NCI-H2196 (cell line): ENCODE data around the gene LITAFD.
A peak's percentile ranks its signal among the peaks of the same experiment; 100 is the strongest.
"Not testable (repeated sequence)": the region's sequence is repeated elsewhere in the genome, so short reads cannot be mapped to it uniquely, and the experiment has no call there.

Source experiments
- DNase-seq: peaks from one replicate; lab custom pipeline; 2025; ENCODE audit not compliant: unreplicated experiment; lab: John Stamatoyannopoulos, UW

LITAFD gene

GRCh38 chr16:8872071-8872470 lies 10.1 kb upstream of the LITAFD start:
- no peak for DNase-seq

GRCh38 chr16:8872967-8873865 lies 8.9 kb upstream of the LITAFD start:
- DNase-seq: no peak

GRCh38 chr16:8873866-8874195 lies 8.3 kb upstream of the LITAFD start:
- DNase-seq: not testable (repeated sequence)

GRCh38 chr16:8874388-8874787 lies 7.8 kb upstream of the LITAFD start:
- no peak for DNase-seq

GRCh38 chr16:8875317-8875716 lies 6.8 kb upstream of the LITAFD start:
- not testable (repeated sequence) for DNase-seq

GRCh38 chr16:8877894-8878522 lies 4.1 kb upstream of the LITAFD start:
- DNase-seq: no peak

- no peak for DNase-seq
Measured at GRCh38 chr16:8878523-8878911, 3.6 kb upstream of the LITAFD start.

GRCh38 chr16:8880839-8881510 lies 1.2 kb upstream of the LITAFD start:
- DNase-seq: no peak

GRCh38 chr16:8882725-8883377 lies 700 bp downstream of the LITAFD start:
- DNase-seq: no peak

- DNase-seq: no peak
Measured at GRCh38 chr16:8885674-8886592, 3.8 kb downstream of the LITAFD start.

- DNase-seq: no peak
Measured at GRCh38 chr16:8886593-8887430, 4.7 kb downstream of the LITAFD start.

- DNase-seq: no peak
Measured at GRCh38 chr16:8887431-8887765, 5.2 kb downstream of the LITAFD start.

- peak; percentile 8 for DNase-seq
Measured at GRCh38 chr16:8887952-8888560, 5.9 kb downstream of the LITAFD start.

- no peak for DNase-seq
Measured at GRCh38 chr16:8888951-8889892, 7.1 kb downstream of the LITAFD start.

GRCh38 chr16:8889893-8890548 lies 7.9 kb downstream of the LITAFD start:
- DNase-seq: no peak

- no peak for DNase-seq
Measured at GRCh38 chr16:8890549-8890921, 8.4 kb downstream of the LITAFD start.

GRCh38 chr16:8892101-8892575 lies 10.0 kb downstream of the LITAFD start:
- no peak for DNase-seq

GRCh38 chr16:8893426-8893825 lies 11.3 kb downstream of the LITAFD start:
- no peak for DNase-seq
